HL-60 (cell line): Measurements from ENCODE around the gene LRRC32.

Experiments
- DNase-seq, 2 experiments: peaks; one replicate each; pipeline ENCODE4 v3.0.0-alpha.2; 2010 to 2020; ENCODE audit warnings: low read depth in 1 of 2, low spot score in 1 of 2
- H3K27ac ChIP-seq: fragments of 250-450 bp; sonication (Bioruptor Pico); replicated peaks from 2 replicates; pipeline ENCODE4 v1.5.1; 2020; ENCODE audit warnings: mild to moderate bottlenecking, moderate library complexity
- H3K27me3 ChIP-seq: fragments of 250-450 bp; sonication (Bioruptor Pico); 2 replicates; pipeline ENCODE4 v1.5.1; 2021; ENCODE audit warnings: mild to moderate bottlenecking, moderate library complexity; ENCODE audit not compliant: insufficient read depth, poor library complexity, severe bottlenecking
- H3K4me3 ChIP-seq: replicated peaks from 2 replicates; pipeline ENCODE4 v1.5.1; 2011; ENCODE audit warnings: mild to moderate bottlenecking, control low read depth, low read length; ENCODE audit not compliant: insufficient read depth
- GABPA ChIP-seq: IDR thresholded peaks from 2 replicates; pipeline ENCODE4 v1.6.1; 2012; ENCODE audit warnings: low read depth
- POLR2AphosphoS5 ChIP-seq: IDR thresholded peaks from 2 replicates; pipeline ENCODE4 v1.6.1; 2012; ENCODE audit warnings: low read depth
- REST ChIP-seq: IDR thresholded peaks from 2 replicates; pipeline ENCODE4 v1.6.1; 2012; ENCODE audit warnings: low read depth; ENCODE audit not compliant: insufficient replicate concordance
- SPI1 ChIP-seq: IDR thresholded peaks from 2 replicates; pipeline ENCODE4 v1.6.1; 2012; ENCODE audit warnings: low read depth, mild to moderate bottlenecking, borderline replicate concordance
- TF ChIP-seq, protein P1 (sequence below): IDR thresholded peaks from one replicate; pipeline ENCODE4 v1.5.1; 2011; ENCODE audit warnings: low read length, control low read depth, inconsistent platforms; ENCODE audit not compliant: insufficient read depth

Gene LRRC32

DNA sequence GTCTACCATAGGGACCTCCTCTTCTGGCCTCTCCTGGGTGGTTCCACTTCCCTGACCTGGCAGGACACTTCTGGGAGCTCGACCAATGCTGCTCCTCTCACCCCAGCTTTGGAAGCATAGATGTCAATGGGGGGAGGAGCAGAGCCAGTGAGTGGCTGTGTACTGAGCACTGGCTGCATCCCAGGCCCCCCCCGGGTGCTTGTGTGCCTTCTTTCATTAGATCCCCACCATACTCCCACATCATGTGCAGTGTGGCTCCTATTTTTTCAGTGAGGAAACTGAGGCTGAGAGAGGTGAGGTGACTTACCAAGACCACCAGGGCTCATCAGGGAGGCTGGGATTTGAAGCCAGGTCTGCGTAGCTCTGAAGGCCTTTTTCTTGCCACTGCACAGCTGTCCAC is 44.3 kb downstream of the LRRC32 start:
- Histone ChIP-seq H3K4me3 (no peak overlapping the region), H3K27ac (no peak overlapping the region), H3K27me3 (no peaks in the 10 kb centered on the region)
- DNase-seq = no peak
- TF ChIP-seq SPI1 = no peak
- no peak for TF ChIP-seq GABPA
- no peak for TF ChIP-seq POLR2AphosphoS5
- TF ChIP-seq REST = no peak
- TF ChIP-seq, protein P1, sequence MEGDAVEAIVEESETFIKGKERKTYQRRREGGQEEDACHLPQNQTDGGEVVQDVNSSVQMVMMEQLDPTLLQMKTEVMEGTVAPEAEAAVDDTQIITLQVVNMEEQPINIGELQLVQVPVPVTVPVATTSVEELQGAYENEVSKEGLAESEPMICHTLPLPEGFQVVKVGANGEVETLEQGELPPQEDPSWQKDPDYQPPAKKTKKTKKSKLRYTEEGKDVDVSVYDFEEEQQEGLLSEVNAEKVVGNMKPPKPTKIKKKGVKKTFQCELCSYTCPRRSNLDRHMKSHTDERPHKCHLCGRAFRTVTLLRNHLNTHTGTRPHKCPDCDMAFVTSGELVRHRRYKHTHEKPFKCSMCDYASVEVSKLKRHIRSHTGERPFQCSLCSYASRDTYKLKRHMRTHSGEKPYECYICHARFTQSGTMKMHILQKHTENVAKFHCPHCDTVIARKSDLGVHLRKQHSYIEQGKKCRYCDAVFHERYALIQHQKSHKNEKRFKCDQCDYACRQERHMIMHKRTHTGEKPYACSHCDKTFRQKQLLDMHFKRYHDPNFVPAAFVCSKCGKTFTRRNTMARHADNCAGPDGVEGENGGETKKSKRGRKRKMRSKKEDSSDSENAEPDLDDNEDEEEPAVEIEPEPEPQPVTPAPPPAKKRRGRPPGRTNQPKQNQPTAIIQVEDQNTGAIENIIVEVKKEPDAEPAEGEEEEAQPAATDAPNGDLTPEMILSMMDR = no peak

DNA sequence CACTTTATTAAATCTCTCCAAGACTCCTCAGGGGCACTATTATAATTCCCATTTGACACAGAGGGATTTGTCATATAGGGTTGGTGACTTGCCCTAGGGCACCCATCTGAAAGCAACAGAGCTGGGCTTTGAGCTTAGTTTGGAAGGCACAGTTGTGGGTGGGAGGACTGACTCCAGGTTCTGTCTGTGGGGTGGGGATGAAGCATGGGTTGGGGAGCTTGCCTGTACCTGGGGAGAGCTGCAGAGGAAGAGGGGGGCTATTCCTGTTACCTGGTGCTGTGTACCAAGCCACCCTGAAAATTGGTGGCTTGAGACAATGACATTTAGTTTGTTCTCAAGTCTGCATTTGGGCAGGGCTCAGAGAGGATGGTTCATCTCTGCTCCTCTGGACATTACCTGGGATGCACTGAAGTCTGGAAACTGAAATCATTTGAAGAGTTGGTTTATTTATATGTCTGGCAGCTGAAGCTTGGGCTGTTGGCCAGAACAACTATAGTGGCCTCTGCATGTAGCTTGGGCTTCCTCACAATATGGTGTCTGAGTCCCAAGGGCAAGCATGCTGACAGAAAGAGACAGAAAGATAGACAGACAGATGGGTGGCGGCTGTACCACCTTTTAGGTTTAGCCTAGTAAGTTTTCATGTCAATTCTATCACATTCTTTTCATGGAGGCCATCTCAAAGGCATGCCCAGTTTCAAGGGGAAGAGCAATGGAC is 44.9 kb downstream of the LRRC32 start:
- Histone ChIP-seq H3K27me3 (no peaks in the 10 kb centered on the region), H3K27ac (no peak overlapping the region), H3K4me3 (no peak overlapping the region)
- DNase-seq = no peak
- no peak for TF ChIP-seq GABPA
- no peak for TF ChIP-seq POLR2AphosphoS5
- TF ChIP-seq, protein P1 = no peak
- TF ChIP-seq REST = no peak
- TF ChIP-seq SPI1 = no peak

DNA sequence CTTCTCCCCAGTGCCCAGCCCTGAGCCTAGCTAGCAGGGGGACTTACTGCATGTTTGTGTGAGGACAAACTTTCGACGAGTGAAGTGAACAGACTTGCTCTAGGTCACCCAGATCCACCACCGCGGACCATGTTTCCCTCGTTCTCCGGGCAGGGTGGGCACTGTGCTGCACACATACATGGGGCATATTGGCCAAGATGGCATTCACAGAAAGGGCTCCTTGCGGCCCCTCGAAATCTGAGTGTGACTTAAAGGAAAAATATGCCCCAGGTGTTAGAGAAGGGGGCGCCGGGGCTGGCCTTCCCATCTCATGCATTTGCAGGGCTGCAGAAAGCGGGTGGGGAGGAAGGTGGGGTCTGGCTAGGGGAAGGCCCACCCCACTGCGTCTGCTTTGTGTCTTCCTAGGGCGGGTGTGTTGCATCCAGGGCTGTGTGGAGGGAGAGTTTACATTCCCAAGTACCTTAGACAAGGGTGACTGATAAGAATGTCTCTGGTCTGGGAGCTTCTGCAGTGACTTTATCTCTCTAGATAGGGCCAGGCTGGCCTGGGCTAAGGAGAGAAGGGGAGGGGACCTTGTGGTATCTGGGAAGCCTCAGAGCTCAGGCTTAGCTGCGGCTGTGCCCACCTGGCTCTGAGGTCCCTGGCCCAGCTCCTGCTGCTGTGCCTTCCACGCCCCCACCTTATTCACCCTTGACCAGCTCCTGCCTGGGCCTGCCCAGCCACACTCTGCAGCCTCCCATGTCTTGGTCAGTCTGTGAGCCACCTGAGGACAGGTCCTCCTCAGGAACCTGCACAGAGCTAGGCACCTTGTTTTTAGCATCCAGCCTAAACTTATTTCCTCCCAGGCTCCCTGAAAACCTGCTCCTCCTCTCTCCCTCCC is 45.8 kb downstream of the LRRC32 start:
- Histone ChIP-seq H3K27ac (no peak overlapping the region), H3K27me3 (no peaks in the 10 kb centered on the region), H3K4me3 (no peak overlapping the region)
- no peak for DNase-seq
- TF ChIP-seq REST = no peak
- TF ChIP-seq GABPA = no peak
- no peak for TF ChIP-seq SPI1
- TF ChIP-seq, protein P1 = no peak
- no peak for TF ChIP-seq POLR2AphosphoS5
